Activated CD4-positive, alpha-beta T cell treated with anti-CD3 and anti-CD28 coated beads, Interleukin-2, amount 10 ng/mL, durations not matched to agents 7 days and 5 days (primary cell): ENCODE measurements around the gene ODAD2. TPM values are rescaled to one million over a fixed set of nuclear protein-coding genes. Genes with fewer than 3 reads are reported as not detected.

Source experiments
- CTCF ChIA-PET: fragments of 350-600 bp; sonication (Branson Sonifier 250); formaldehyde crosslinking; loops from one replicate; lab custom pipeline; 2021; ENCODE audit warnings: antibody characterized with exemption; lab: Charles Lee
- POLR2A ChIA-PET: fragments of 350-600 bp; sonication (Branson Sonifier 250); formaldehyde crosslinking; loops from one replicate; lab custom pipeline; 2021; ENCODE audit warnings: antibody characterized with exemption; lab: Charles Lee
- DNase-seq: peaks from one replicate; pipeline ENCODE4 v3.0.0-alpha.2; 2020
- H3K27ac Mint-ChIP-seq: one replicate; pipeline ENCODE4 v1.8.0; 2021; ENCODE audit warnings: mild to moderate bottlenecking, moderate library complexity, mixed read lengths
- H3K27me3 Mint-ChIP-seq: one replicate; pipeline ENCODE4 v1.8.0; 2021; ENCODE audit warnings: mixed read lengths
- H3K36me3 Mint-ChIP-seq: one replicate; pipeline ENCODE4 v1.8.0; 2021; ENCODE audit warnings: low read depth, mixed read lengths
- H3K4me1 Mint-ChIP-seq: one replicate; pipeline ENCODE4 v1.8.0; 2021; ENCODE audit warnings: mixed read lengths
- H3K4me3 Mint-ChIP-seq: one replicate; pipeline ENCODE4 v1.8.0; 2021; ENCODE audit warnings: mild to moderate bottlenecking, moderate library complexity, mixed read lengths
- H3K9me3 Mint-ChIP-seq: one replicate; pipeline ENCODE4 v1.8.0; 2021; ENCODE audit warnings: mixed read lengths
- total RNA-seq, 2 experiments: library from RNA; stranded (reverse); gene quantifications; one replicate each; pipeline ENCODE4 v1.2.3, GENCODE V29; 2021

Gene ODAD2
- total RNA-seq, 2 experiments from 2014 or later, result not detected

GRCh38 chr10:27770181-27770580 lies 228.7 kb downstream of the ODAD2 start:
- Mint-ChIP-seq H3K27me3 (peaks cover 55% of the 10 kb centered on the region), H3K4me1 (peaks cover 10% of the 10 kb centered on the region), H3K36me3 (no peaks in the 10 kb centered on the region), H3K9me3 (no peaks in the 10 kb centered on the region), H3K27ac (no peak overlapping the region), H3K4me3 (no peak overlapping the region)
- no peak for DNase-seq
- CTCF ChIA-PET, result no interaction called here
- POLR2A ChIA-PET, result no interaction called here
